ENCODE results near the gene CIDEB. TPM values are rescaled to one million over a fixed set of nuclear protein-coding genes. Genes with fewer than 3 reads are reported as not detected.

The CIDEB gene
- total and polyA plus RNA-seq, 2 of the 13 experiments (the other 11 are each of a cell fraction or from before 2014, with no cell fraction given): 35.8 to 110 TPM

- peak; percentile 29 for TF ChIP-seq ZNF407 (CRISPR knock-in tag; IDR thresholded peaks at IDR 0.05; ENCODE audit: not compliant biosample characterization)
- TF ChIP-seq TP53 (CRISPR knock-in tag; conservative IDR thresholded peaks at IDR 0.05): no peak
- TF ChIP-seq ETV6 (CRISPR knock-in tag; conservative IDR thresholded peaks at IDR 0.05): no peak; the same call in none of the 2 replicates
- no peak for TF ChIP-seq ZSCAN20 (CRISPR knock-in tag; IDR thresholded peaks at IDR 0.05; ENCODE audit: borderline replicate concordance)
- TF ChIP-seq ZNF264 (CRISPR knock-in tag; IDR thresholded peaks at IDR 0.05): peak; percentile 96; the same call in 1 of the 2 replicates
- TF ChIP-seq ZNF234 (CRISPR knock-in tag; conservative IDR thresholded peaks at IDR 0.05): no peak
- no peak for TF ChIP-seq ZNF564 (CRISPR knock-in tag; IDR thresholded peaks at IDR 0.05)
- TF ChIP-seq ZNF138 (CRISPR knock-in tag; IDR thresholded peaks at IDR 0.05; ENCODE audit: low read depth): no peak
- peak; percentile 94 for TF ChIP-seq SMYD3 (CRISPR knock-in tag; IDR thresholded peaks at IDR 0.05)
- no peak for TF ChIP-seq HOXA7 (CRISPR knock-in tag; IDR thresholded peaks at IDR 0.05)
- TF ChIP-seq ATF1 (CRISPR knock-in tag; IDR thresholded peaks at IDR 0.05): no peak
- peak; percentile 73; the same call in 1 of the 2 replicates for TF ChIP-seq KDM1A (CRISPR knock-in tag; IDR thresholded peaks at IDR 0.05)
- peak; percentile 27; the same call in 1 of the 2 replicates for TF ChIP-seq GZF1 (CRISPR knock-in tag; IDR thresholded peaks at IDR 0.05)
- TF ChIP-seq ZSCAN21 (CRISPR knock-in tag; IDR thresholded peaks at IDR 0.05; ENCODE audit: borderline replicate concordance): 0 out of 2 replicates have a peak, but pooled peaks have one; percentile 75
- TF ChIP-seq ARID3A (IDR thresholded peaks at IDR 0.05; ENCODE audit: low read depth, low read length): no peak
- peak; percentile 71; the same call in 1 of the 2 replicates for TF ChIP-seq ZNF12 (CRISPR knock-in tag; IDR thresholded peaks at IDR 0.05)
- peak; percentile 82 for TF ChIP-seq HIVEP1 (CRISPR knock-in tag; IDR thresholded peaks at IDR 0.05)
- TF ChIP-seq CREBL2 (CRISPR knock-in tag; IDR thresholded peaks at IDR 0.05; ENCODE audit: borderline replicate concordance): no peak
- no peak; the same call in 1 of the 2 replicates for TF ChIP-seq SSRP1 (CRISPR knock-in tag; IDR thresholded peaks at IDR 0.05)
- TF ChIP-seq ZNF737 (CRISPR knock-in tag; IDR thresholded peaks at IDR 0.05; ENCODE audit: borderline replicate concordance): no peak
- TF ChIP-seq ZIK1 (CRISPR knock-in tag; IDR thresholded peaks at IDR 0.05; ENCODE audit: borderline replicate concordance, low read depth): peak; percentile 46; the same call in 1 of the 2 replicates
Observed at GRCh38 chr14:24307575-24308341, at the start of gene CIDEB (continued).

Measured in HepG2 (cell line).